ENCODE measurements around the gene CMTM5.

GRCh38 chr14:23362200-23362599 lies 14.6 kb upstream of the CMTM5 start:
- no peak for TF ChIP-seq EP300 (IDR thresholded peaks at IDR 0.05)
- TF ChIP-seq CTCF (IDR thresholded peaks at IDR 0.05): no peak
- no peak for TF ChIP-seq POLR2AphosphoS5 (IDR thresholded peaks at IDR 0.05)
- no peak for TF ChIP-seq POLR2A (IDR thresholded peaks at IDR 0.05)
